RWPE1 (cell line): ENCODE measurements around the gene FAXC.

Source experiments
- CTCF ChIA-PET: fragments of 350-600 bp; sonication (Branson Sonifier 250); formaldehyde crosslinking; extraction: SDS; loops from one replicate; lab custom pipeline; 2021; lab: Yijun Ruan, JAX
- POLR2A ChIA-PET: fragments of 400-600 bp; formaldehyde crosslinking; extraction: SDS; loops from one replicate; lab custom pipeline; 2020; ENCODE audit warnings: antibody characterized with exemption; ENCODE audit not compliant: low non-redundant PET; lab: Yijun Ruan, JAX
- DNase-seq: peaks from one replicate; pipeline ENCODE4 v3.0.0; 2012; ENCODE audit warnings: low spot score
- H3K27ac ChIP-seq: fragments of 450-650 bp; 2 replicates; pipeline ENCODE4 v1.5.1; 2017
- CTCF ChIP-seq: fragments of 450-650 bp; conservative IDR thresholded peaks from 2 replicates; pipeline ENCODE4 v1.5.1; 2017; ENCODE audit warnings: low read depth, mild to moderate bottlenecking

The FAXC gene

GRCh38 chr6:99349171-99350141, at the start of gene FAXC:
FAXC (minus strand) TSS chr6:99349674; CDS start chr6:99349372, 302 bp downstream.
- peak; percentile 58 for TF ChIP-seq CTCF
- CTCF ChIA-PET = interaction anchor here (0.6 to 1.1 kb wide), 4 partner anchors 12 to 31 kb away, joined by 3 to 5 read pairs (median 4); no protein-coding TSS in a partner anchor
- peak; percentile 60 for DNase-seq
- H3K27ac ChIP-seq = no peak within 1 kb of the TSS
- POLR2A ChIA-PET = interaction anchor here (0.6 kb wide), 1 partner anchor 44 kb away, joined by 4 read pairs; the partner anchor contains the start of gene COQ3

GRCh38 chr6:99397287-99397686, 47.8 kb upstream of the FAXC start:
- TF ChIP-seq CTCF = no peak
- ChIA-PET POLR2A (no interaction called here), CTCF (no interaction called here)
- H3K27ac ChIP-seq = no peak overlapping the region
- DNase-seq = no peak

GRCh38 chr6:99393698-99394531, 44.4 kb upstream of the FAXC start, which contains the start of gene COQ3:
COQ3 (minus strand) TSS chr6:99394195; CDS start chr6:99394179, 16 bp downstream.
- peak; percentile 87 for DNase-seq
- H3K27ac ChIP-seq = peak within 1 kb of the TSS; percentile 90
- TF ChIP-seq CTCF = no peak
- CTCF ChIA-PET = no interaction called here
- POLR2A ChIA-PET = interaction anchor here (0.7 kb wide), 1 partner anchor 45 kb away, joined by 4 read pairs; the partner anchor contains the start of gene FAXC

- no peak for DNase-seq
- no peak for TF ChIP-seq CTCF
- ChIA-PET CTCF (no interaction called here), POLR2A (no interaction called here)
- peak overlapping the region; percentile 90 for H3K27ac ChIP-seq
These were observed 43.9 kb upstream of the FAXC start for GRCh38 chr6:99393366-99393697.

- CTCF ChIA-PET = no interaction called here
- no peak for DNase-seq
- no peak for TF ChIP-seq CTCF
- H3K27ac ChIP-seq = no peak overlapping the region
- POLR2A ChIA-PET = interaction anchor here (0.6 kb wide), 1 partner anchor 555 kb away, joined by 3 read pairs; no protein-coding TSS in a partner anchor
These were observed 41.4 kb upstream of the FAXC start for GRCh38 chr6:99390896-99391295.

- H3K27ac ChIP-seq = no peak overlapping the region
- CTCF ChIA-PET = no interaction called here
- TF ChIP-seq CTCF = no peak
- POLR2A ChIA-PET = no interaction called here
- no peak for DNase-seq
These were observed 35.0 kb upstream of the FAXC start for GRCh38 chr6:99384507-99384906.
